ENCODE measurements around the gene ABHD15. TPM values are rescaled to one million over a fixed set of nuclear protein-coding genes. Genes with fewer than 3 reads are reported as not detected.

The ABHD15 gene
- total RNA-seq, 1 experiment from 2014 or later = 4.3 TPM

DNA sequence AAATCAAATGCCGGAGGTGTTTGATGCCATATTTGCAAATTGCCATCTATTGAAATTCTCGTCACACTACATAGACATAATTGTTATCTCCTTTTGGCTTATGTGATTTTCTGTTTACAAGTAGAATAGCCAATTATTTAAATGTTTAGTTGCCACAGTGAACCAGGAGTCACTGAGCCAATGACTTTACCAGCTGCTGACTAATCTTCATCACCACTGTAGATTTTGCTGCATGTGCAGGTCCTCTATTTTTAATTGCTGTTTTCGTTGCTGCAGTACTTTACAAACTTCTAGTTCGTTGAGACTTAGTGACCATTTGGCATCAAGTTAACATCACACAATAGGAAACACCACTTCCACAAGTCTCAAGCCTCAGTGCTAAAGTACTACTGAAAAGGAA lies 22.8 kb downstream of the ABHD15 start:
- no peak for DNase-seq (ENCODE audit: low read depth)

DNA sequence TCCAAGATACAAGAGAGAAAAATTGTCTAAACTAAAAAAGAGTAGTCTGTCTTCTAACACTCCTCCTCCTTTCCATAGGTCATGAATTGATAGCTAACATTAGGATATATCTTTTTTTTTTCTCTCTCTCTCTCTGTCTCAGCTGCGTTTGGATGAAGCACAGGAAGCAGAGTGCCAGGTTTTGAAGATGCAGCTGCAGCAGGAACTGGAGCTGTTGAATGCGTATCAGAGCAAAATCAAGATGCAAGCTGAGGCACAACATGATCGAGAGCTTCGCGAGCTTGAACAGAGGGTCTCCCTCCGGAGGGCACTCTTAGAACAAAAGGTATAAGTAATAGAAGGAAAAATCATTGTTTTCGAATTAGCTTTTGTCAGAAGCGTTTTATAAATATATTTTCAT lies 32.9 kb downstream of the ABHD15 start:
- no peak for DNase-seq (ENCODE audit: low read depth)

DNA sequence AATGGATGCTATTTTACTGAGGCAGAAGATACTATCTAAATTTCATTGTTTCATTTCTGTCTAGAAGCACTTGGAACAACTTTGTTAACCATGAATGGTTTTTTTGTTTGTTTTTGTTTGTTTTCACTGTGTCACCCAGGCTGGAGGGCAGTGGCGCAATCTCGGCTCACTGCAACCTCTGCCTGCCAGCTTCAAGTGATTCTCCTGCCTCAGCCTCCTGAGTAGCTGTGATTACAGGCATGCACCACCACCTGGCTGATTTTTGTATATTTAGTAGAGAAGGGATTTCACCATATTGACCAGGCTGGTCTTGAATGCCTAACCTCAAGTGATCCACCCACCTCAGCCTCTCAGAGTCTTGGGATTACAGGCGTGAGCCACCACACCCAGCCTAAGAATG lies 40.5 kb downstream of the ABHD15 start:
- DNase-seq (ENCODE audit: low read depth) = no peak

DNA sequence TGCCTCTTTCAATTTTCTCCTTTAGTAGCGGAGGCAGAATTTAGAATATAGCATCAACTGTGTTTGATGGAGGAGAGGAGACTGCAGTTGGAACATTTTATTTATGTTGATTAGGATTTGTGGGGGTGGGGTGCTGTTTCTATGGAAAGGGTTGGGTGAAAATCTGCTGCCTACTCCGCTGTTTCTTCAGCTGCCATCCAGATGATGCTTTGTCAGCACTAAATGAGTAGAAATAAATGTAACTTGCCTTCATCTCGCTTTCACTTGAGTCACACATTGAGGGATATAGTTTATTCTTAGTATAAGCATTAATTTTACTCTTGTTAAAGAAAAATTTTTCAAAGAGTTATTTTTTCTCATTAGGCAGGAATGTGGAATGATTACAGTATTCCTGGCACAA lies 42.1 kb downstream of the ABHD15 start:
- no peak for DNase-seq (ENCODE audit: low read depth)

DNA sequence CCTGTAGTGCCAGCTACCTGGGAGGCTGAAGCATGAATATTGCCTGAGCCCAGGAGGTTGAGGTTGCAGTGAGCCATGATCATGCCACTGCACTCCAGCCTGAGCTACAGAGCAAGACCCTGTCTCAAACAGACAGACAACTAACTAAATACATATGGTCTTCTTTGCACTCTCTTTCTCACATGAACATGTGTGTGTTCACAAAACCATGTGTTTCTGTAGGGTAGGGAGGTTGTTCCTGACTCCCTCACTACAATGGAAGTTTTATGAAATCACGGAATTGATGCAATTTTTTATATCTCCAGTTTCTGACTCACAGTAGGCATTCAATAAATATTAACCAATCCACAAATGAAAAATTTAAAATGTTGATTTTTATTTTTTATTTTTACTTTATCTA lies 48.5 kb downstream of the ABHD15 start:
- no peak for DNase-seq (ENCODE audit: low read depth)

DNA sequence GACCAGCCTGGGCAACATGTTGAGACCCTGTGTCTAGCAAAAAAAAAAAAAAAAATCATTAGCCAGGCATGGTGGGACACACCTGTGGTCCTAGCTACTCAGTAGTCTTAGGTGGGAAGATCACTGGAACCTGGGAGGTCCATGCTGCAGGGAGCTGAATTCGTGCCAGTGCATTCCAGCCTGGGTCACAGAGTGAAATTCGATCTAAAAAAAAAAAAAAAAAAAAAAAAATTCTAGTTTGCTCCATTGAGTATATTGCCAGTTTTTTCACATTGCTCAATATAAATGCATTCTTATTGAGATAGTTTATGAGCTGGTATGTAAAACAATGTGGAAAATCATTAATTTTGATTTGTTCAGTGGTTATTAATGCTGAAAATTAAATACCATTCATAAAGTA lies 52.0 kb downstream of the ABHD15 start:
- no peak for DNase-seq (ENCODE audit: low read depth)

DNA sequence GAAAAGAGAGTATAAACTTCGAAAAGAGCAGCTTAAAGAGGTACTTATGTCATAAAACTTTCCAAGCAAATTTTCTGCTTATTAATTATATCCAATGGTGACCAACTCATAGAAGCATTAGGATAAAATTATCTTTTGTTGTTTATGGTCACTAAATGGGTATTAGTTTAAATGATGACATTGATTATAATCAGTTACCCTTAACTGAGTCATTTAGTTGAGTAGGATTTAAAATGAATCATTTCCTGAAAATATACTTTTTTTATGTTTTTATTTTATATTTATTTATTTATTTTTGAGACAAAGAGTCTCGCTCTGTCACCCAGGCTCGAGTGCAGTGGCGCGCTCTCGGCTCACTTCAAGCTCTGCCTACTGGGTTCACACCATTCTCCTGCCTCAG lies 55.9 kb downstream of the ABHD15 start:
- no peak for DNase-seq (ENCODE audit: low read depth)

Other genes starting within 250 kb of the ABHD15 start
- gene TAOK1, start 176.7 kb downstream of the ABHD15 start, total RNA-seq (2014; rRNA removed; shearing (Covaris generic)) = 25.7 and 30.2 TPM in 2 replicates
- gene TP53I13, start 1.7 kb upstream of the ABHD15 start, total RNA-seq (2014; rRNA removed; shearing (Covaris generic)) = 29.3 and 42.1 TPM in 2 replicates
- gene GIT1, start 22.6 kb upstream of the ABHD15 start, total RNA-seq (2014; rRNA removed; shearing (Covaris generic)) = 12.0 and 15.8 TPM in 2 replicates
- 0.78 and 1.2 TPM in 2 replicates for gene ANKRD13B, start 26.1 kb upstream of the ABHD15 start, total RNA-seq (2014; rRNA removed; shearing (Covaris generic))
- 9.9 and 10.1 TPM in 2 replicates for gene CORO6, start 55.9 kb upstream of the ABHD15 start, total RNA-seq (2014; rRNA removed; shearing (Covaris generic))